B cell (primary cell): ENCODE results near the gene CHD1. TPM values are rescaled to one million over a fixed set of nuclear protein-coding genes. Genes with fewer than 3 reads are reported as not detected.
"Not testable (repeated sequence)": the region's sequence is repeated elsewhere in the genome, so short reads cannot be mapped to it uniquely, and the experiment has no call there.

Source experiments
- ATAC-seq: fragments of 200-7000 bp; cut with Tn5 transposase; one replicate; pipeline ENCODE4 v1.10.0; 2021; ENCODE audit warnings: low read depth, mild to moderate bottlenecking, moderate number of reproducible peaks, moderate library complexity
- CTCF ChIA-PET: fragments of 350-600 bp; sonication (Branson Sonifier 250); formaldehyde crosslinking; loops from one replicate; lab custom pipeline; 2021; ENCODE audit warnings: antibody characterized with exemption, inconsistent platforms; lab: Charles Lee
- POLR2A ChIA-PET: fragments of 350-600 bp; sonication (Branson Sonifier 250); formaldehyde crosslinking; loops from one replicate; lab custom pipeline; 2021; ENCODE audit warnings: antibody characterized with exemption; lab: Charles Lee
- DNase-seq: peaks from one replicate; pipeline ENCODE4 v3.0.0; 2013
- H2AFZ ChIP-seq: 2 replicates; pipeline ENCODE4 v1.6.1; 2012; ENCODE audit warnings: mild to moderate bottlenecking, low read depth, low read length; ENCODE audit not compliant: insufficient read depth, poor library complexity, severe bottlenecking
- H3K27ac ChIP-seq, 2 donors: 1 replicate in 1 of 2; 2 replicates in 1 of 2; pipeline ENCODE4 v1.5.1; 2012 to 2013; ENCODE audit warnings: low read length in 2 of 2, mild to moderate bottlenecking in 2 of 2, moderate library complexity in 1 of 2
- H3K27me3 ChIP-seq, 4 experiments: fragments of 200-600 bp in 1 of 4; sonication (generic) in 1 of 4; replicated peaks in 1 of 4; 1 replicate in 2 of 4; 2 replicates in 2 of 4; pipeline versions ENCODE4 v1.6.1 to v1.7.0; 2013 to 2016; ENCODE audit warnings: low read length in 3 of 4, mild to moderate bottlenecking in 2 of 4, mixed read lengths in 1 of 4, moderate library complexity in 1 of 4; ENCODE audit not compliant: insufficient read depth in 4 of 4, control insufficient read depth in 3 of 4; ENCODE audit errors: control extremely low read depth in 1 of 4
- H3K36me3 ChIP-seq, 2 experiments: replicated peaks in 1 of 2; 1 replicate in 1 of 2; 2 replicates in 1 of 2; pipeline versions ENCODE4 v1.6.1 to v1.7.1; 2013; ENCODE audit warnings: low read length in 1 of 2; ENCODE audit not compliant: insufficient read depth in 2 of 2, control insufficient read depth in 1 of 2; ENCODE audit errors: control extremely low read depth in 1 of 2, extremely low read depth in 1 of 2
- H3K4me1 ChIP-seq, 2 donors: fragments of 200-600 bp in 1 of 2; sonication (generic) in 1 of 2; 1 replicate in 1 of 2; 2 replicates in 1 of 2; pipeline versions ENCODE4 v1.5.1 to v1.6.1; 2013 to 2017; ENCODE audit warnings: low read length in 2 of 2; ENCODE audit not compliant: control insufficient read depth in 2 of 2, insufficient read depth in 2 of 2
- H3K4me2 ChIP-seq: replicated peaks from 2 replicates; pipeline ENCODE3; 2012; ENCODE audit warnings: mild to moderate bottlenecking, low read depth, low read length; ENCODE audit not compliant: poor library complexity, severe bottlenecking
- H3K4me3 ChIP-seq, 5 experiments: fragments of 200-600 bp in 1 of 5; sonication (generic) in 1 of 5; 1 replicate in 3 of 5; 2 replicates in 2 of 5; pipeline versions ENCODE4 v1.5.1 to v1.7.0; 2011 to 2016; ENCODE audit warnings: low read length in 4 of 5, mild to moderate bottlenecking in 4 of 5, low read depth in 2 of 5, control low read depth in 1 of 5, moderate library complexity in 1 of 5; ENCODE audit not compliant: insufficient read depth in 1 of 5; ENCODE audit errors: control extremely low read depth in 1 of 5, extremely low read depth in 1 of 5
- H3K79me2 ChIP-seq: fragments of 200-600 bp; sonication (generic); one replicate; pipeline ENCODE4 v1.6.0; 2016; ENCODE audit warnings: low read length; ENCODE audit not compliant: control insufficient read depth, insufficient read depth
- H3K9ac ChIP-seq: fragments of 200-600 bp; sonication (generic); 2 replicates; pipeline ENCODE4 v1.6.1; 2017; ENCODE audit warnings: mild to moderate bottlenecking, low read length, moderate library complexity
- H3K9me3 ChIP-seq, 3 donors: one replicate each; pipeline versions ENCODE4 v1.6.1 to v1.7.1; 2013; ENCODE audit warnings: low read length in 2 of 3; ENCODE audit not compliant: control insufficient read depth in 2 of 3, insufficient read depth in 1 of 3; ENCODE audit errors: control extremely low read depth in 1 of 3
- H4K20me1 ChIP-seq: 2 replicates; pipeline ENCODE4 v1.6.0; 2012; ENCODE audit warnings: mild to moderate bottlenecking, low read length; ENCODE audit not compliant: insufficient read depth, control insufficient read depth, poor library complexity, severe bottlenecking
- H3K27ac Mint-ChIP-seq: one replicate; pipeline ENCODE4 v1.8.0; 2021; ENCODE audit warnings: mixed read lengths
- H3K27me3 Mint-ChIP-seq: one replicate; pipeline ENCODE4 v1.8.0; 2021; ENCODE audit warnings: mixed read lengths
- H3K4me1 Mint-ChIP-seq: one replicate; pipeline ENCODE4 v1.8.0; 2021; ENCODE audit warnings: mixed read lengths
- H3K4me3 Mint-ChIP-seq: one replicate; pipeline ENCODE4 v1.8.0; 2021; ENCODE audit warnings: mixed read lengths
- H3K9me3 Mint-ChIP-seq: one replicate; pipeline ENCODE4 v1.8.0; 2022; ENCODE audit warnings: mixed read lengths; ENCODE audit not compliant: insufficient read depth
- CTCF ChIP-seq: fragments of 200-600 bp; IDR thresholded peaks from one replicate; pipeline ENCODE4 v1.8.0; 2022; ENCODE audit warnings: antibody characterized with exemption, mild to moderate bottlenecking
- EZH2 ChIP-seq: IDR thresholded peaks from 2 replicates; pipeline ENCODE4 v1.6.1; 2012; ENCODE audit warnings: borderline replicate concordance, low read depth, mild to moderate bottlenecking, moderate library complexity, low read length; ENCODE audit not compliant: insufficient read depth, poor library complexity, severe bottlenecking
- WGBS: methylation state at CpG from one replicate; pipeline ENCODE4 v1.1.5; 2013; ENCODE audit warnings: missing lambda C conversion rate; ENCODE audit not compliant: insufficient coverage; 5-methylcytosine and 5-hydroxymethylcytosine counted together
- intact Hi-C: fragments of 100-400 bp; cut with micrococcal nuclease; formaldehyde crosslinking; loops from one replicate; pipeline ENCODE4 v1.10.0; 2022
- polyA plus RNA-seq: library from polyadenylated mRNA; depleted of rRNA; stranded (reverse); fragments of >200 nt; gene quantifications from 2 replicates; pipeline ENCODE4 v1.2.3, GENCODE V29; 2012
- total RNA-seq, 2 donors: library from RNA; stranded (reverse); fragments of 120-200 nt in 1 of 2; gene quantifications; 1 replicate in 1 of 2; 2 replicates in 1 of 2; pipeline versions ENCODE4 v1.2.3 to v1.2.4, GENCODE V29; 2013 to 2022

The CHD1 gene
- total and polyA plus RNA-seq, 2 donors (not counting 1 experiment from before 2014, with no cell fraction given): 27.8 to 91.4 TPM

- DNase-seq (no peak), ATAC-seq (no peak)
- Histone ChIP-seq H3K27me3 (no peaks in the 10 kb centered on the region), H3K4me3 (no peak overlapping the region), H4K20me1 (no peaks in the 10 kb centered on the region), H2AFZ (no peak overlapping the region), H3K9me3 (peaks cover 0 to 5% (median 4%) of the 10 kb centered on the region in 3 donors), H3K79me2 (no peaks in the 10 kb centered on the region), H3K4me2 (no peak overlapping the region), H3K4me1 (no peaks in the 10 kb centered on the region), H3K36me3 (no peaks in the 10 kb centered on the region), H3K27ac (no peak overlapping the region), H3K9ac (no peak overlapping the region)
- H3K27me3 Mint-ChIP-seq: no peaks in the 10 kb centered on the region
- H3K27ac Mint-ChIP-seq: no peak overlapping the region
- intact Hi-C loops: no loop called here
- 100% methylated on average over 2 of the region's 3 CpGs for WGBS
- H3K4me1 Mint-ChIP-seq: no peaks in the 10 kb centered on the region
- ChIA-PET POLR2A (no interaction called here), CTCF (interaction anchor here (1.5 kb wide), 1 partner anchor 43 kb away, joined by 3 read pairs; no protein-coding TSS in a partner anchor)
- H3K4me3 Mint-ChIP-seq: no peak overlapping the region
- H3K9me3 Mint-ChIP-seq: peaks cover 1% of the 10 kb centered on the region
- TF ChIP-seq CTCF (no peak), EZH2 (no peak)
Observed at GRCh38 chr5:98961665-98962344, 33.0 kb upstream of the CHD1 start.

GRCh38 chr5:98957307-98957706 lies 28.5 kb upstream of the CHD1 start:
- Histone ChIP-seq H3K9me3 (no peaks in the 10 kb centered on the region), H3K4me1 (no peaks in the 10 kb centered on the region), H3K27ac (no peak overlapping the region), H4K20me1 (no peaks in the 10 kb centered on the region), H3K27me3 (no peaks in the 10 kb centered on the region), H3K9ac (no peak overlapping the region), H3K36me3 (no peaks in the 10 kb centered on the region), H3K4me2 (no peak overlapping the region), H3K79me2 (no peaks in the 10 kb centered on the region), H2AFZ (no peak overlapping the region), H3K4me3 (no peak overlapping the region)
- intact Hi-C loops: no loop called here
- H3K27me3 Mint-ChIP-seq: no peaks in the 10 kb centered on the region
- no peaks in the 10 kb centered on the region for H3K9me3 Mint-ChIP-seq
- TF ChIP-seq CTCF (no peak), EZH2 (no peak)
- DNase-seq (no peak), ATAC-seq (no peak)
- no peak overlapping the region for H3K4me3 Mint-ChIP-seq
- CTCF ChIA-PET: no interaction called here
- H3K27ac Mint-ChIP-seq: no peak overlapping the region
- H3K4me1 Mint-ChIP-seq: no peaks in the 10 kb centered on the region
- POLR2A ChIA-PET: no interaction called here
- no CpG with 5 or more reads among the region's 2 CpGs for WGBS

DNA sequence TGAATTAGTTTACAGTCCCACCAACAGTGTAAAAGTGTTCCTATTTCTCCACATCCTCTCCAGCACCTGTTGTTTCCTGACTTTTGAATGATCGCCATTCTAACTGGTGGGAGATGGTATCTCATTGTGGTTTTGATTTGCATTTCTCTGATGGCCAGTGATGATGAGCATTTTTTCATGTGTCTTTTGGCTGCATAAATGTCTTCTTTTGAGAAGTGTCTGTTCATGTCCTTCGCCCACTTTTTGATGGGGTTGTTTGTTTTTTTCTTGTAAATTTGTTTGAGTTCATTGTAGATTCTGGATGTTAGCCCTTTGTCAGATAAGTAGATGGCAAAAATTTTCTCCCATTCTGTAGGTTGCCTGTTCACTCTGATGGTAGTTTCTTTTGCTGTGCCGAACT lies 27.1 kb upstream of the CHD1 start:
- H3K79me2 ChIP-seq, H3K27ac Mint-ChIP-seq, H3K9me3 Mint-ChIP-seq, DNase-seq, H2AFZ ChIP-seq, H3K9ac ChIP-seq, H3K4me3 ChIP-seq, POLR2A ChIA-PET, H3K27me3 Mint-ChIP-seq, H3K4me1 Mint-ChIP-seq, ATAC-seq, H3K9me3 ChIP-seq, H3K27ac ChIP-seq, H3K4me3 Mint-ChIP-seq, H3K4me2 ChIP-seq, intact Hi-C loops, H3K4me1 ChIP-seq, H4K20me1 ChIP-seq, CTCF ChIA-PET, H3K27me3 ChIP-seq, H3K36me3 ChIP-seq: not testable (repeated sequence)
- WGBS: no CpG with 5 or more reads among the region's 3 CpGs
